H1 (cell line): ENCODE results near the gene DCAF17. TPM values are rescaled to one million over a fixed set of nuclear protein-coding genes. Genes with fewer than 3 reads are reported as not detected.
A peak's percentile ranks its signal among the peaks of the same experiment; 100 is the strongest.

Experiments used
- CHD1 ChIP-seq: IDR thresholded peaks from 2 replicates; pipeline ENCODE4 v1.6.1; 2012; ENCODE audit warnings: low read depth, low read length, improper control_type of control experiment
- GTF2F1 ChIP-seq: IDR thresholded peaks from 2 replicates; pipeline ENCODE4 v1.6.1; 2012; ENCODE audit warnings: low read depth, low read length, improper control_type of control experiment, borderline replicate concordance
- KDM4A ChIP-seq: IDR thresholded peaks from one replicate; pipeline ENCODE4 v1.7.1; 2012; ENCODE audit warnings: low read depth, mild to moderate bottlenecking, moderate library complexity, low read length, inconsistent platforms; ENCODE audit not compliant: severe bottlenecking
- RBBP5 ChIP-seq: IDR thresholded peaks from 2 replicates; pipeline ENCODE4 v1.7.1; 2012; ENCODE audit warnings: low read depth, mild to moderate bottlenecking, inconsistent platforms, low read length, moderate library complexity, borderline replicate concordance
- RXRA ChIP-seq: IDR thresholded peaks from 2 replicates; pipeline ENCODE4 v1.6.1; 2011; ENCODE audit warnings: low read depth, mild to moderate bottlenecking, low read length, moderate library complexity; ENCODE audit not compliant: insufficient read depth
- SP4 ChIP-seq: IDR thresholded peaks from 2 replicates; pipeline ENCODE4 v1.6.1; 2012; ENCODE audit warnings: low read length, inconsistent platforms
- polyA plus RNA-seq, 7 experiments: library from polyadenylated mRNA; depleted of rRNA in 3 of 7; stranded (reverse) in 5 of 7; unstranded in 2 of 7; fragments of >200 nt in 5 of 7; fragments of 200-250 nt in 2 of 7; gene quantifications; 1 replicate in 5 of 7; 2 replicates in 1 of 7; 4 replicates in 1 of 7; pipeline versions ENCODE4 v1.2.1 to v1.2.3, GENCODE V29; 2011 to 2013; ENCODE audit warnings: missing spikeins in 2 of 7, mixed read lengths in 2 of 7
- total RNA-seq: library from RNA; stranded (reverse); fragmentation: NEBNext Ultra II Directional; extraction: Animal tissue kit (Norgen Biotek cat#: 25700); gene quantifications from 2 replicates; pipeline ENCODE4 v1.2.1, GENCODE V29; 2021
- TF ChIP-seq, protein P1 (sequence below), 3 experiments: IDR thresholded peaks; 1 replicate in 2 of 3; 2 replicates in 1 of 3; pipeline versions ENCODE4 v1.5.1 to v1.6.1; 2011; ENCODE audit warnings: low read length in 3 of 3, mild to moderate bottlenecking in 3 of 3, inconsistent platforms in 2 of 3, low read depth in 1 of 3, moderate library complexity in 1 of 3; ENCODE audit not compliant: insufficient read depth in 1 of 3; ENCODE audit errors: control extremely low read depth in 1 of 3

DCAF17 gene
- total and polyA plus RNA-seq, 2 of the 8 experiments (the other 6 are each of a cell fraction or from before 2014, with no cell fraction given), result 10.7 to 30.0 TPM

DNA sequence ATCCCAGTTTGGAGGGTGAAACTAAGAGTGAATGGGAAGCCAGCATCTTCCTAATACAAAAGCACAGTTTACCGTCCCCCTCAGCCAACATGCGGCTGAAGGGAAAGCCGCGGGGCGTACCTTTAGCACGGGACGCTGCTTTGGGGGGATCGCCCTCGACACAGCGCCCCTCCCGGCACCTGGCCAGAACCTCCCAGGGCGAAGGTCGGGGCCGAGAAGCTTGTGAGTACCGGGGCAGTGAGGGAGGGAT, 338 bp upstream of the DCAF17 start, which contains the start of gene METTL8 (continued):
- TF ChIP-seq RBBP5 (peak; percentile 49; the same call in 1 of the 2 replicates), CHD1 (0 out of 2 replicates have a peak, but pooled peaks have one; percentile 63), SP4 (0 out of 2 replicates have a peak, but pooled peaks have one; percentile 24), GTF2F1 (0 out of 2 replicates have a peak, but pooled peaks have one; percentile 48), KDM4A (peak; percentile 14), RXRA (no peak)
- TF ChIP-seq, protein P1, sequence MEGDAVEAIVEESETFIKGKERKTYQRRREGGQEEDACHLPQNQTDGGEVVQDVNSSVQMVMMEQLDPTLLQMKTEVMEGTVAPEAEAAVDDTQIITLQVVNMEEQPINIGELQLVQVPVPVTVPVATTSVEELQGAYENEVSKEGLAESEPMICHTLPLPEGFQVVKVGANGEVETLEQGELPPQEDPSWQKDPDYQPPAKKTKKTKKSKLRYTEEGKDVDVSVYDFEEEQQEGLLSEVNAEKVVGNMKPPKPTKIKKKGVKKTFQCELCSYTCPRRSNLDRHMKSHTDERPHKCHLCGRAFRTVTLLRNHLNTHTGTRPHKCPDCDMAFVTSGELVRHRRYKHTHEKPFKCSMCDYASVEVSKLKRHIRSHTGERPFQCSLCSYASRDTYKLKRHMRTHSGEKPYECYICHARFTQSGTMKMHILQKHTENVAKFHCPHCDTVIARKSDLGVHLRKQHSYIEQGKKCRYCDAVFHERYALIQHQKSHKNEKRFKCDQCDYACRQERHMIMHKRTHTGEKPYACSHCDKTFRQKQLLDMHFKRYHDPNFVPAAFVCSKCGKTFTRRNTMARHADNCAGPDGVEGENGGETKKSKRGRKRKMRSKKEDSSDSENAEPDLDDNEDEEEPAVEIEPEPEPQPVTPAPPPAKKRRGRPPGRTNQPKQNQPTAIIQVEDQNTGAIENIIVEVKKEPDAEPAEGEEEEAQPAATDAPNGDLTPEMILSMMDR (IDR thresholded peaks at IDR 0.05; ENCODE audit: control extremely low read depth in 1 of 3, insufficient read depth in 1 of 3, low read depth in 1 of 3, low read length in 3 of 3), result peak; percentile 60 to 81 (median 65)
